ENCODE data around the gene ENO4. TPM values are rescaled to one million over a fixed set of nuclear protein-coding genes. Genes with fewer than 3 reads are reported as not detected.

Gene ENO4
- total and polyA plus RNA-seq, 4 donors: 1.2 to 6.3 (median 4.7) TPM

DNA sequence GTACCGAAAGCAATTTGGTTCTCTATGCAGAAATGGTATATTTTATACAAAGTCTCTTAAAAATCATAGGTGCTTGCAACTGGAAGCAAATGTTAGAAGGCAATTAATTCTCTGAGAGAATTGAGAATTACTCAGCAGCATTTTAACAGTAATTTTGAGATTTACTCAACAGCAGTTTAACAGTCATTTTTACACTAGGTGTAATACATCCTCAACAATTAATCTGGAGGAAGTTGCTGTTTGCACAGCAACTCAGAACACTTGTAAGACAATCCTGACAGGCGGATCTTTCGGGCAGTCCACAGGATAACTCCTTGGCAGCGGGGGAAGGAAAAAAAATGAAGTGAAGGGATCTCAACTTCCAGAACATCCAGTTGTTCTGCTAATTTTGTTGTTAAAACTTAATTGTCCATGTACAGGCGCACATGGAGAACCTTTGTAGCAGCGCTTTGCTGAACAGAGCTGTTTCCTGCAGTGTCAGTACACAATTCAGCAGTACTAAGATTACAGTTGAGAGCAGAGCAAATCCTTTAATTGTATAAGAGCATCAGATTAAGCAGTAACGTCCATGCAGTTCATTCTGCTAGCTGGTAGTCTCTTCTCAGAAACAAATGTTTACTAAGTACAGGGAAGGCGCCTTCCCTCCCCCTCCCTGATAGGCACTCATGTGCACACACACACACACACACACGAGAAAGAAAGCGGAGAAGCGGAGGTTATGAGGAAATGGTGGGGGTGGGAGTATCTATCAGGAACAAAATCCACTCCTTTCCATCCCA lies 43.8 kb downstream of the ENO4 start:
- Histone ChIP-seq H3K4me3 (ENCODE audit: low read depth, low read length) (no peak overlapping the region), H3K27me3 (ENCODE audit: control insufficient read depth, insufficient read depth, low read length) (no peaks in the 10 kb centered on the region), H3K9me3 (ENCODE audit: control insufficient read depth, insufficient read depth, low read length) (no peaks in the 10 kb centered on the region), H3K27ac (ENCODE audit: low read depth, low read length) (no peak overlapping the region), H3K36me3 (ENCODE audit: control insufficient read depth, insufficient read depth, low read length) (no peaks in the 10 kb centered on the region), H3K4me1 (ENCODE audit: control insufficient read depth, insufficient read depth, low read length) (no peaks in the 10 kb centered on the region)
- WGBS (ENCODE audit: insufficient coverage): 40% methylated on average over 3 of the region's 11 CpGs
- peak in 1 of 6 donors; percentile 73 for DNase-seq (ENCODE audit: low read depth in 4 of 6, low spot score in 6 of 6)

DNA sequence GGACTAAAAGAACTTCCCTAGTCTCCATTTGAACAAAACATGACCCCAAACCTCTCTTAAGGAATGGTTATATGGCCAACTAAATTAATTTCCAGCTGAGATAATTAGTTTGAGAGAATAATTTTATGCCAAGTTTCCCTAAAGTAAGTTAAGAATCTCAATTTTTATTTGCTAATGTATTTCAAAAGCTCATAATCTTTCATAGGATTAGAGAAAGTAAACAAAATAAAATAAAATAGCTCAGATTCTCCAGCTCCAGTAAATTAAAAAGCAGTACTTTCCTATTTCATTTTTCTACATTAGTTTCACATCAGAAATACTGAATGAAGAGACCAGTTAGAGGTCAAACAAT lies 44.4 kb downstream of the ENO4 start:
- DNase-seq (ENCODE audit: low read depth in 4 of 6, low spot score in 6 of 6): no peak

DNA sequence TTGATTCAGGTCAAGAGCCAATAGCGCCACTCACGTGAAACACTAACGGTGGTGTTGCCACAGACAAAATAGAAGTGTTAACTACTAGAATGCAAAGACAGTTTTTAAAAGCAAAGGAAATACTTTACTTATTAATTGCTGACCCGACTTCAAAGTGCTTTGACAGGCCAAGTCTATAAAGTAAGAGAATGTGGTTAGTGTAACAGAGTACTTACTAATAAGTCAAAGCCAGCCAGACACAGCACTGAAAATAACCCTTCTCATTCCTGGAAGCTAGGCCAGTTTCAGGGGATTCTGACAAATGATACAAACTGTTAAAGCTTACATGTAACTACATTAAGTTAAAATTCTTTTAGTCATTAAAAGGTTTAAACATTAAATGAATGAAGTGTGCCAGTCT lies 50.3 kb downstream of the ENO4 start:
- WGBS (ENCODE audit: insufficient coverage): no CpG with 5 or more reads among the region's 4 CpGs
- no peaks in the 10 kb centered on the region for H3K27me3 ChIP-seq (ENCODE audit: control insufficient read depth, insufficient read depth, low read length)
- no peak overlapping the region for H3K27ac ChIP-seq (ENCODE audit: low read depth, low read length)
- no peak overlapping the region for H3K4me3 ChIP-seq (ENCODE audit: low read depth, low read length)
- H3K4me1 ChIP-seq (ENCODE audit: control insufficient read depth, insufficient read depth, low read length): no peaks in the 10 kb centered on the region
- no peak for DNase-seq (ENCODE audit: low read depth in 4 of 6, low spot score in 6 of 6)
- H3K9me3 ChIP-seq (ENCODE audit: control insufficient read depth, insufficient read depth, low read length): no peaks in the 10 kb centered on the region
- H3K36me3 ChIP-seq (ENCODE audit: control insufficient read depth, insufficient read depth, low read length): peaks cover 2% of the 10 kb centered on the region

More for the DNA sequence above, 44.4 kb downstream of the ENO4 start:
- Histone ChIP-seq H3K4me1 (ENCODE audit: control insufficient read depth, insufficient read depth, low read length) (no peaks in the 10 kb centered on the region), H3K27me3 (ENCODE audit: control insufficient read depth, insufficient read depth, low read length) (no peaks in the 10 kb centered on the region), H3K4me3 (ENCODE audit: low read depth, low read length) (no peak overlapping the region), H3K9me3 (ENCODE audit: control insufficient read depth, insufficient read depth, low read length) (no peaks in the 10 kb centered on the region), H3K36me3 (ENCODE audit: control insufficient read depth, insufficient read depth, low read length) (no peaks in the 10 kb centered on the region), H3K27ac (ENCODE audit: low read depth, low read length) (no peak overlapping the region)

DNA sequence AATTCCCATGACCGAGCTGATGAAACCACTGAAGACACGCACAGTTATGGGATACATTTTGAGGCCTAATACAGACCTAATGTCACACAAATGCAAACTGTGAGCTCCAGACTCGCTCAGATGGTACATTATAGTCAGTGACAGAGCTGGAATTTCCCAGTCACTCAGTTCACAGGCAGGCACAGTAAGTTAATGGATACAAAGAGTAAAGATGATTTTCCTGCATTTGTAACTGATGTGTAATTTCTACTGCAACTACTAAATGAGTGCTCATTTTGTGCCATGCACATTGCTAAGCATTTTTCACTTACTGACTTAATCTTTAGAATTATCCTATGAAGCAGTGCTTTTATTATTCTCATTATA lies 56.5 kb downstream of the ENO4 start:
- WGBS (ENCODE audit: insufficient coverage): 95% methylated on average over 2 of the region's 3 CpGs
- no peaks in the 10 kb centered on the region for H3K27me3 ChIP-seq (ENCODE audit: control insufficient read depth, insufficient read depth, low read length)

DNA sequence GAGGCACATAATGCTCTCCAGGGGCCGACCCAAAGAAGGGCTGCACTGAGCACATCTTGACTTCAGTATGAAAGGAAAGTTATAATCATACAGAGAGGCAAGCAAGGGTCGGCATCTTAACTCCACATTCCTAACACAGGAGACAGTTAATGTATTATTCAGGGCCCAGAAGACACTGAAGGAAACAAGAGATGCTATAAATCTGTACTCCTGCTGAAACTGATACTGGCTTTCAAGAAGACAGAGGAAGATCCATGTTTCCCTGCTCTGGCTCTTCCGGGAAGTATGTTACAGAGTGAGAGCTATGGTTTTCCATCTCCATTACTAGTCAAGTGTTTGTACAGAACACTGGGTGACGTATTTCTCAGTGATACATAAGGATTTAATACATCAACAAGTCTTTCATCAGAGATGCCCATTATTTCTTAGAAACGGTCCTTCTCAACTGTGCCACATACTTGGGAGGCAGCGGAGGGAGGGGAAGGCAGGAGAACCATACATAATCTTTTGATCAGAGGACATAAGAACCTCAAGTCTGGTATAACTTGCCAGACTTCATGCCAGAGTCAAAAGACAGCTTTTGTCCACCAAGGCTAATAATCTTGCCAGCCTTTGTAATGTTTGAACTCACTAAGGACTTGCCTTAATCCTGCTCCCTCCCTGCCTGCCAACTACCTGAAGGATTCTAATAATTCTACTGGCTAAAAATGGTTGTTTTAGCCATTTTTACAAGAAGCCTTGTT lies 58.1 kb downstream of the ENO4 start:
- Histone ChIP-seq H3K36me3 (ENCODE audit: control insufficient read depth, insufficient read depth, low read length) (no peaks in the 10 kb centered on the region), H3K27ac (ENCODE audit: low read depth, low read length) (no peak overlapping the region), H3K4me1 (ENCODE audit: control insufficient read depth, insufficient read depth, low read length) (no peaks in the 10 kb centered on the region), H3K9me3 (ENCODE audit: control insufficient read depth, insufficient read depth, low read length) (no peaks in the 10 kb centered on the region), H3K27me3 (ENCODE audit: control insufficient read depth, insufficient read depth, low read length) (no peaks in the 10 kb centered on the region), H3K4me3 (ENCODE audit: low read depth, low read length) (no peak overlapping the region)
- DNase-seq (ENCODE audit: low read depth in 4 of 6, low spot score in 6 of 6): no peak
- 100% methylated on average over 1 of the region's 6 CpGs for WGBS (ENCODE audit: insufficient coverage)

More for the DNA sequence above, 56.5 kb downstream of the ENO4 start:
- H3K4me3 ChIP-seq (ENCODE audit: low read depth, low read length): no peak overlapping the region
- no peaks in the 10 kb centered on the region for H3K9me3 ChIP-seq (ENCODE audit: control insufficient read depth, insufficient read depth, low read length)
- no peak overlapping the region for H3K27ac ChIP-seq (ENCODE audit: low read depth, low read length)
- no peaks in the 10 kb centered on the region for H3K4me1 ChIP-seq (ENCODE audit: control insufficient read depth, insufficient read depth, low read length)
- no peak for DNase-seq (ENCODE audit: low read depth in 4 of 6, low spot score in 6 of 6)
- no peaks in the 10 kb centered on the region for H3K36me3 ChIP-seq (ENCODE audit: control insufficient read depth, insufficient read depth, low read length)

DNA sequence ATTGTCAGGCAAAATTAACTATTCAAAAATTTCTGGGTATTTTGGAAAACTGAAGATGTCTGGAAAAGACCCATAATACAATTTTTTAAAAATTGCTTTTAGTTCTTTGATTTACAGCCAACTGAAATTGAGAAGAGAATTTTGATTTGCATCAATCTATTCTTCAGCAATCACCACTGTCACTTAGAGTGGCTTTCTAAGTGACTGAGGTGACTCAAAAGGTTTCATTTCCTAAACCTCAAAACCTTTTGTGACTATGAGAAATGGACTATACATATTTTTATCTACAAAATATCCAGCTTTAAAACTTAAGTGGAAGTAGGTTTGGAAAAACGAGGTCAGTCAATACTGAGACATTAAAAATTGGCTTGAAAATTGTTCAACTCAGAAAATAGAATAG lies 60.0 kb downstream of the ENO4 start:
- Histone ChIP-seq H3K27ac (ENCODE audit: low read depth, low read length) (no peak overlapping the region), H3K27me3 (ENCODE audit: control insufficient read depth, insufficient read depth, low read length) (no peaks in the 10 kb centered on the region), H3K36me3 (ENCODE audit: control insufficient read depth, insufficient read depth, low read length) (no peaks in the 10 kb centered on the region), H3K4me1 (ENCODE audit: control insufficient read depth, insufficient read depth, low read length) (no peaks in the 10 kb centered on the region), H3K4me3 (ENCODE audit: low read depth, low read length) (no peak overlapping the region), H3K9me3 (ENCODE audit: control insufficient read depth, insufficient read depth, low read length) (no peaks in the 10 kb centered on the region)
- DNase-seq (ENCODE audit: low read depth in 4 of 6, low spot score in 6 of 6): no peak
- whole genome bisulfite sequencing (ENCODE audit: insufficient coverage): no CpG with 5 or more reads among the region's 1 CpG

DNA sequence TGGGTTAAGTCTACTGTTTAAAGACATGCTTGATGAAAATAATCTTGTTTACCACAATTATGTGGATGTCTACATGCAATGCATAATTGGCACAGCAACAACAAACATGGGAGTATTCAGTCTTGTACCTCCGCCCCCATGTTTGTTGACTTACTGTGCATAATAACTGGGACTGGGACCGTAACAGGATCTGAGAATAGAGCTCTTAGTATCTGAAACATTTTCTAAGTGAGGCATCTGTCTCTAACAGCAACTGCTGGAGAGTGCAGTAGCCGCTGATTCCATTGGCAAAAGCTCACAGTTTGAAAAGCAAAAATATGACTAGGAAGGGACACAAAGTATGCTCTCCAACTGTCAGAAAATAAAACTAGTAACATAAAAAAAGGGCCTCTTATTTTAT lies 61.6 kb downstream of the ENO4 start:
- Histone ChIP-seq H3K27me3 (ENCODE audit: control insufficient read depth, insufficient read depth, low read length) (no peaks in the 10 kb centered on the region), H3K9me3 (ENCODE audit: control insufficient read depth, insufficient read depth, low read length) (no peaks in the 10 kb centered on the region), H3K36me3 (ENCODE audit: control insufficient read depth, insufficient read depth, low read length) (no peaks in the 10 kb centered on the region), H3K27ac (ENCODE audit: low read depth, low read length) (no peak overlapping the region), H3K4me1 (ENCODE audit: control insufficient read depth, insufficient read depth, low read length) (no peaks in the 10 kb centered on the region), H3K4me3 (ENCODE audit: low read depth, low read length) (no peak overlapping the region)
- 41% methylated on average over 3 of the region's 3 CpGs for WGBS (ENCODE audit: insufficient coverage)
- peak in 2 of 6 donors; percentile 35 to 61 for DNase-seq (ENCODE audit: low read depth in 4 of 6, low spot score in 6 of 6)

DNA sequence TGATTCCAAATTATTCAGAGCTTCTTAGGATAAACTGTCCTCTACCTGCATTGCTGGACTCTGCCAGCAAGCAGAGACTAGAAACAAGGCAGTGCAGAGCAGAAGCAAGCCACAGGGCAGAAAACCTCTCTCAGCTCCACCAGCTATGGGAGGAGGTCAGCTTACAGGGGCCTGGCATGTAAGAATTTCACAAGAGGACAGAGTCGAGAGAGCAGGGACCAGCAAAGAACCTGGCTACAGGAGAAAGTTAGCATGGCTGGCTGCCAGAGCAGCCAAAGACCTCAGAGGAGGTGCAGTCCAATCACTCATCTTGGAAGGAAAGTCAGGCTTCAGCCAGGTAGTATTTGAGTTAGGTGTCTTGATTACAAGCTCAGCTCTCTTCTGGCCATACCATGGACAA lies 62.9 kb downstream of the ENO4 start:
- no peak overlapping the region for H3K4me3 ChIP-seq (ENCODE audit: low read depth, low read length)
- H3K27me3 ChIP-seq (ENCODE audit: control insufficient read depth, insufficient read depth, low read length): no peaks in the 10 kb centered on the region
- H3K4me1 ChIP-seq (ENCODE audit: control insufficient read depth, insufficient read depth, low read length): no peaks in the 10 kb centered on the region
- DNase-seq (ENCODE audit: low read depth in 4 of 6, low spot score in 6 of 6): no peak
- H3K36me3 ChIP-seq (ENCODE audit: control insufficient read depth, insufficient read depth, low read length): no peaks in the 10 kb centered on the region
- no peak overlapping the region for H3K27ac ChIP-seq (ENCODE audit: low read depth, low read length)
- H3K9me3 ChIP-seq (ENCODE audit: control insufficient read depth, insufficient read depth, low read length): no peaks in the 10 kb centered on the region
- WGBS (ENCODE audit: insufficient coverage): 82% methylated on average over 1 of the region's 1 CpG

DNA sequence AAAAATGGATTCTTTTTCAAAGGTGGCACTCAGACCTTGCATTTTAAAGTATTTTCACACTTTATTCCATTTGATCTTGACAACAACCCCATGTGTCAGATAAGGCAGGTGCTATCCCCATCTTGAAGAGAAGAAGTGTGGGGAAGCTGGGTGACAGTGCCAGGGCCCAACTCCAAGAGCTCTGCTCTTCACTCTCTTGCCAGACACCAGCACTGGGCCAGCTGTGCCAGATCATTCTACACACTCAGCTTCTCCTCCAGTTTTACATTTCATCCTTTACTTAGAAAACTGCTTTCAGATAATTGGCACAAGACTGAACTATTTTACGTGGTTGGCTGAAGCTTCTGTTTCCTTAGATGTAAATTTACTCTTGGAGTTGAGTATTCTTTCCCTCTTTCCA lies 64.4 kb downstream of the ENO4 start:
- WGBS (ENCODE audit: insufficient coverage): no CpG with 5 or more reads among the region's 1 CpG

DNA sequence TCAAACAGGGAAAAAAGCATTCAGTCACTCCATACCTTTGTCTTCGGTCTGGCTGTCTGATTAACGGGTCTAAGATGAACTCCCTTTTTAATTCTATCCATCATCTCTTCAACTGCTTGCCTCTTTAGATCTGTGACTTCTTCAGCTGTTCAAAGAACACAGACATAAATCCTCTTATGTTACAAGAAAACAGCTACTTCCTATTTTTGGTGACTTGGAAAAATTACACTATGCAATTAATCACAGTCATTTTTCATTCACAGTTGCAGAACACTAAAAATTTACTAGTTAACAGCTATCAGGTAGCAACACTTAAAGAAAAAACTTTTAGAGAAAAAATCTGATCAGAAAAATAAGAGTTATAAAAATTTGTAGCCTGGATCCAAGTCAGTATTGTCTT lies 66.0 kb downstream of the ENO4 start:
- no peak for DNase-seq (ENCODE audit: low read depth in 4 of 6, low spot score in 6 of 6)
- no peaks in the 10 kb centered on the region for H3K36me3 ChIP-seq (ENCODE audit: control insufficient read depth, insufficient read depth, low read length)
- no peaks in the 10 kb centered on the region for H3K9me3 ChIP-seq (ENCODE audit: control insufficient read depth, insufficient read depth, low read length)
- H3K4me3 ChIP-seq (ENCODE audit: low read depth, low read length): no peak overlapping the region
- no peak overlapping the region for H3K27ac ChIP-seq (ENCODE audit: low read depth, low read length)
- H3K27me3 ChIP-seq (ENCODE audit: control insufficient read depth, insufficient read depth, low read length): no peaks in the 10 kb centered on the region
- H3K4me1 ChIP-seq (ENCODE audit: control insufficient read depth, insufficient read depth, low read length): no peaks in the 10 kb centered on the region
- 92% methylated on average over 2 of the region's 2 CpGs for WGBS (ENCODE audit: insufficient coverage)

More for the DNA sequence above, 64.4 kb downstream of the ENO4 start:
- Histone ChIP-seq H3K27me3 (ENCODE audit: control insufficient read depth, insufficient read depth, low read length) (no peaks in the 10 kb centered on the region), H3K9me3 (ENCODE audit: control insufficient read depth, insufficient read depth, low read length) (no peaks in the 10 kb centered on the region), H3K36me3 (ENCODE audit: control insufficient read depth, insufficient read depth, low read length) (no peaks in the 10 kb centered on the region), H3K27ac (ENCODE audit: low read depth, low read length) (no peak overlapping the region), H3K4me3 (ENCODE audit: low read depth, low read length) (no peak overlapping the region), H3K4me1 (ENCODE audit: control insufficient read depth, insufficient read depth, low read length) (no peaks in the 10 kb centered on the region)
- peak in 1 of 6 donors; percentile 94 for DNase-seq (ENCODE audit: low read depth in 4 of 6, low spot score in 6 of 6)

Measured in spinal cord (tissue), 10 donors.